Upper lobe of left lung (tissue), 6 donors: ENCODE results near the gene ZNF653. TPM values are rescaled to one million over a fixed set of nuclear protein-coding genes. Genes with fewer than 3 reads are reported as not detected.
A peak's percentile ranks its signal among the peaks of the same experiment; 100 is the strongest.

Experiments used
- ATAC-seq, 2 donors: fragments of 200-7000 bp; cut with Tn5 transposase; one replicate each; pipeline ENCODE4 v1.9.1; 2022; ENCODE audit warnings: mild to moderate bottlenecking in 2 of 2, moderate library complexity in 2 of 2; ENCODE audit not compliant: low FRiP score in 2 of 2
- DNase-seq, 2 donors: peaks; one replicate each; pipeline ENCODE4 v3.0.0-alpha.2; 2019 to 2020
- H3K27ac ChIP-seq, 4 donors: fragments of 200-600 bp; sonication (generic); one replicate each; pipeline ENCODE4 v1.5.1; 2016 to 2019
- H3K27me3 ChIP-seq, 4 donors: fragments of 200-600 bp; sonication (generic); one replicate each; pipeline ENCODE4 v1.5.1; 2017 to 2019
- H3K36me3 ChIP-seq, 4 donors: fragments of 200-600 bp; sonication (generic); one replicate each; pipeline ENCODE4 v1.5.1; 2016 to 2019
- H3K4me1 ChIP-seq, 4 donors: fragments of 200-600 bp; sonication (generic); one replicate each; pipeline ENCODE4 v1.5.1; 2018 to 2019
- H3K4me3 ChIP-seq, 4 donors: fragments of 200-600 bp; sonication (generic); one replicate each; pipeline ENCODE4 v1.5.1; 2017 to 2019; ENCODE audit warnings: mild to moderate bottlenecking in 2 of 4, moderate library complexity in 1 of 4
- H3K9me3 ChIP-seq, 4 donors: fragments of 200-600 bp; sonication (generic); one replicate each; pipeline ENCODE4 v1.5.1; 2018 to 2019
- EP300 ChIP-seq, 4 donors: sonication (generic); formaldehyde crosslinking; IDR thresholded peaks; one replicate each; pipeline ENCODE4 v1.5.1; 2017; ENCODE audit warnings: antibody characterized with exemption in 4 of 4, control low read depth in 2 of 4
- POLR2A ChIP-seq, 4 donors: fragments of 450-650 bp; IDR thresholded peaks; one replicate each; pipeline ENCODE4 v1.5.1; 2016 to 2017; ENCODE audit warnings: antibody characterized with exemption in 4 of 4, mild to moderate bottlenecking in 2 of 4
- POLR2AphosphoS5 ChIP-seq, 2 donors: sonication (generic); formaldehyde crosslinking; IDR thresholded peaks; one replicate each; pipeline ENCODE4 v1.5.1; 2017; ENCODE audit warnings: antibody characterized with exemption in 2 of 2
- WGBS, 2 donors: methylation state at CpG; one replicate each; pipeline ENCODE4 v1.1.5; 2017 to 2018; 5-methylcytosine and 5-hydroxymethylcytosine counted together
- total RNA-seq, 6 donors: library from RNA; depleted of rRNA in 4 of 6; stranded (reverse); fragments of >200 nt in 4 of 6; gene quantifications; one replicate each; pipeline versions ENCODE4 v1.1.0 to v1.2.1, GENCODE V29; 2016 to 2021
- TF ChIP-seq, protein P1 (sequence below), 6 experiments: fragments of 450-650 bp in 4 of 6; fragments of 200-600 bp in 2 of 6; sonication (generic) in 2 of 6; IDR thresholded peaks; one replicate each; pipeline ENCODE4 v1.5.1; 2016 to 2019; ENCODE audit warnings: antibody characterized with exemption in 6 of 6
- donor health status: DM: no; HTN: no; CAD: no; lungs with moderate emphysema.
- donor health status: DM: no; HTN: yes; CAD: no; lungs with severe emphysema.

Gene ZNF653
- total RNA-seq, 6 donors from 2014 or later, result 6.8 to 30.4 (median 10.3) TPM

GRCh38 chr19:11448410-11448809, 57.2 kb downstream of the ZNF653 start:
- Histone ChIP-seq H3K4me1 (peaks cover 0 to 4% (median 0%) of the 10 kb centered on the region in 4 donors), H3K36me3 (peaks cover 14 to 75% (median 70%) of the 10 kb centered on the region in 4 donors), H3K27ac (no peak overlapping the region), H3K27me3 (no peaks in the 10 kb centered on the region), H3K4me3 (no peak overlapping the region), H3K9me3 (no peaks in the 10 kb centered on the region)
- WGBS, 2 donors, result 78 to 93% methylated on average over 12 of the region's 13 CpGs
- DNase-seq (no peak), ATAC-seq (no peak)
- TF ChIP-seq EP300 (IDR thresholded peaks at IDR 0.05) (no peak), POLR2A (IDR thresholded peaks at IDR 0.05) (no peak), POLR2AphosphoS5 (IDR thresholded peaks at IDR 0.05) (no peak)
- TF ChIP-seq, protein P1, sequence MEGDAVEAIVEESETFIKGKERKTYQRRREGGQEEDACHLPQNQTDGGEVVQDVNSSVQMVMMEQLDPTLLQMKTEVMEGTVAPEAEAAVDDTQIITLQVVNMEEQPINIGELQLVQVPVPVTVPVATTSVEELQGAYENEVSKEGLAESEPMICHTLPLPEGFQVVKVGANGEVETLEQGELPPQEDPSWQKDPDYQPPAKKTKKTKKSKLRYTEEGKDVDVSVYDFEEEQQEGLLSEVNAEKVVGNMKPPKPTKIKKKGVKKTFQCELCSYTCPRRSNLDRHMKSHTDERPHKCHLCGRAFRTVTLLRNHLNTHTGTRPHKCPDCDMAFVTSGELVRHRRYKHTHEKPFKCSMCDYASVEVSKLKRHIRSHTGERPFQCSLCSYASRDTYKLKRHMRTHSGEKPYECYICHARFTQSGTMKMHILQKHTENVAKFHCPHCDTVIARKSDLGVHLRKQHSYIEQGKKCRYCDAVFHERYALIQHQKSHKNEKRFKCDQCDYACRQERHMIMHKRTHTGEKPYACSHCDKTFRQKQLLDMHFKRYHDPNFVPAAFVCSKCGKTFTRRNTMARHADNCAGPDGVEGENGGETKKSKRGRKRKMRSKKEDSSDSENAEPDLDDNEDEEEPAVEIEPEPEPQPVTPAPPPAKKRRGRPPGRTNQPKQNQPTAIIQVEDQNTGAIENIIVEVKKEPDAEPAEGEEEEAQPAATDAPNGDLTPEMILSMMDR (IDR thresholded peaks at IDR 0.05), result no peak

- no peak for DNase-seq
- Histone ChIP-seq H3K36me3 (peaks cover 15 to 83% (median 78%) of the 10 kb centered on the region in 4 donors), H3K4me3 (no peak overlapping the region), H3K27me3 (no peaks in the 10 kb centered on the region), H3K4me1 (peaks cover 0 to 4% (median 0%) of the 10 kb centered on the region in 4 donors), H3K9me3 (no peaks in the 10 kb centered on the region), H3K27ac (no peak overlapping the region)
- 91% methylated on average over 10 to 31 of the region's 35 CpGs for WGBS, 2 donors
- TF ChIP-seq EP300 (IDR thresholded peaks at IDR 0.05) (no peak), POLR2AphosphoS5 (IDR thresholded peaks at IDR 0.05) (no peak), POLR2A (IDR thresholded peaks at IDR 0.05) (no peak)
- no peak for ATAC-seq
These were observed 58.0 kb downstream of the ZNF653 start for GRCh38 chr19:11447347-11448262.

DNA sequence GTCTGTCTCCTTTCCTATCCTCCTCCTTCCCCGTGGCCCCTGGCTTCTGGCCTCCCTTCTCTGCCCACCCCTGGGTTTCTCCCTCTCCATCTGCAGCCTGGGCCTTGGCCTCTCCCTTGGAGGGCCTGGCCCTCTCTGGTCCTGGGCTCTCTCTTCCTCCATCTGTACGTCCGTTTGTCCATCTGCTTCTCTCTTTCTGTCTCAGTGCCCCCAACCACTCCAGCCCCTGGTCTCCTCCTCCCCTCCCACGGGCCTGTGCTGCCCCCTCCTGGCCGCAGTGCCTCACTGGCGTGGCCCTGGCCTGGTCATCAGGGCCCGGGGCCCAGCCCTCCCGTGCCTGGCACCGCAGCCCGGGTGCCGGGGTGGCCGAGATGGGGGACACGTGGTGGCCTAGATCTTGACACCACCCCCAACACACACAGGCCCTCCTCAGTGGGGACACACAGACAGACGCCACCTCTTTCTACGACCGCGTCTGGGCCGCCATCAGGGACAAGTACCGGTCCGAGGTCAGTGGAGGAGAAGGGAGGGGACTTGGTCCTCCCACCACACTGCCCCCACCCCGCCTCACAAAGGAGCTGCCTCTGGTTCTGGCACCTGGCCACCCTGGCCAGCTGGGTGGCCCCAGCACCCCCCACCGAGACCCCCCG, 58.9 kb downstream of the ZNF653 start:
- H3K36me3 ChIP-seq, result peaks cover 22 to 92% (median 85%) of the 10 kb centered on the region in 4 donors
- no peaks in the 10 kb centered on the region for H3K27me3 ChIP-seq
- WGBS, 2 donors, result 57 to 71% methylated on average over 7 to 20 of the region's 23 CpGs
- no peak overlapping the region for H3K4me3 ChIP-seq
- TF ChIP-seq POLR2A (IDR thresholded peaks at IDR 0.05), result no peak
- TF ChIP-seq, protein P1 (IDR thresholded peaks at IDR 0.05), result peak; percentile 67 to 92 (median 85)
- H3K27ac ChIP-seq, result peak overlapping the region in 1 of 4 donors; percentile 4
- H3K9me3 ChIP-seq, result no peaks in the 10 kb centered on the region
- DNase-seq, result peak; percentile 48 to 92
- ATAC-seq, result peak; percentile 78 to 79
- H3K4me1 ChIP-seq, result peaks cover 0 to under 1% (median 0%) of the 10 kb centered on the region in 4 donors

DNA sequence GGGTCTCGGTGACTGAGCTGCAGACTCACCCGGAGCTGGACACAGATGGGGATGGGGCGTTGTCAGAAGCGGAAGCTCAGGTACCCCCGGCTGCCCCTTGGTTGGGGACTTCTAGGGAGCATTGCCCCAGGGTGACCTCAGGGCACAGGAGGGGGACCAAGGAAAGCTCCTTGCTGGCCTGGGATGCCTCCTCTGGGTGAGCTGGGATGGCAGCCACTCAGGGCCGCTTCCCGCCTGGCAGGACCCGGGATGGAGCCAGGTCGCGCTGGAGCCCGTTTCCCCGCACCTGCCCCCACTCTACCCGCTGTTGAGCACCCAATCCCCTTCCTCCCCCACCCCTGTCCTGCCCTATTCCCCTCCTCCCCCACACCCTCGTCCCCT, 59.4 kb downstream of the ZNF653 start:
- Histone ChIP-seq H3K27ac (peak overlapping the region in 1 of 4 donors; percentile 4), H3K4me3 (no peak overlapping the region), H3K9me3 (no peaks in the 10 kb centered on the region), H3K27me3 (no peaks in the 10 kb centered on the region), H3K4me1 (no peaks in the 10 kb centered on the region), H3K36me3 (peaks cover 24 to 97% (median 90%) of the 10 kb centered on the region in 4 donors)
- TF ChIP-seq EP300 (IDR thresholded peaks at IDR 0.05), result no peak
- no peak for TF ChIP-seq POLR2A (IDR thresholded peaks at IDR 0.05)
- TF ChIP-seq, protein P1 (IDR thresholded peaks at IDR 0.05), result no peak
- TF ChIP-seq POLR2AphosphoS5 (IDR thresholded peaks at IDR 0.05), result no peak
- 91 to 95% methylated on average over 9 to 14 of the region's 14 CpGs for WGBS, 2 donors
- DNase-seq (no peak), ATAC-seq (no peak)

GRCh38 chr19:11445141-11445540, 60.5 kb downstream of the ZNF653 start:
- TF ChIP-seq, protein P1 (IDR thresholded peaks at IDR 0.05), result no peak
- TF ChIP-seq POLR2AphosphoS5 (IDR thresholded peaks at IDR 0.05) (no peak), EP300 (IDR thresholded peaks at IDR 0.05) (no peak), POLR2A (IDR thresholded peaks at IDR 0.05) (no peak)
- 95 to 98% methylated on average over 3 to 11 of the region's 13 CpGs for WGBS, 2 donors
- no peaks in the 10 kb centered on the region for H3K4me1 ChIP-seq
- peaks cover 24 to 99% (median 91%) of the 10 kb centered on the region in 4 donors for H3K36me3 ChIP-seq
- no peaks in the 10 kb centered on the region for H3K27me3 ChIP-seq
- DNase-seq (no peak), ATAC-seq (no peak)
- H3K4me3 ChIP-seq, result no peak overlapping the region
- no peak overlapping the region for H3K27ac ChIP-seq
- H3K9me3 ChIP-seq, result no peaks in the 10 kb centered on the region
